Measurements from ENCODE around the gene FOXP1.

Gene FOXP1

GRCh38 chr3:71432044-71432975 is 151.2 kb downstream of the FOXP1 start:
- H3K4me1 Mint-ChIP-seq (ENCODE audit: low read depth in 2 of 2), result peaks cover 37 to 56% of the 10 kb centered on the region in 2 donors
- H3K9me3 Mint-ChIP-seq, result no peaks in the 10 kb centered on the region
- H3K36me3 Mint-ChIP-seq (ENCODE audit: insufficient read depth), result peaks cover 7% of the 10 kb centered on the region
- H3K4me3 Mint-ChIP-seq, result peak overlapping the region; percentile 61 to 77
- H3K27ac Mint-ChIP-seq, result peak overlapping the region; percentile 91 to 93
- no peaks in the 10 kb centered on the region for H3K27me3 Mint-ChIP-seq
- no peak for DNase-seq
- ATAC-seq (replicated peaks), result peak; percentile 64

GRCh38 chr3:71430941-71431552 is 152.5 kb downstream of the FOXP1 start:
- Mint-ChIP-seq H3K9me3 (no peaks in the 10 kb centered on the region), H3K36me3 (ENCODE audit: insufficient read depth) (peaks cover 7% of the 10 kb centered on the region), H3K4me1 (ENCODE audit: low read depth in 2 of 2) (peaks cover 31 to 58% of the 10 kb centered on the region in 2 donors), H3K27me3 (no peaks in the 10 kb centered on the region), H3K27ac (peak overlapping the region; percentile 53 to 93), H3K4me3 (no peak overlapping the region)
- ATAC-seq (replicated peaks), result no peak
- no peak for DNase-seq

DNA sequence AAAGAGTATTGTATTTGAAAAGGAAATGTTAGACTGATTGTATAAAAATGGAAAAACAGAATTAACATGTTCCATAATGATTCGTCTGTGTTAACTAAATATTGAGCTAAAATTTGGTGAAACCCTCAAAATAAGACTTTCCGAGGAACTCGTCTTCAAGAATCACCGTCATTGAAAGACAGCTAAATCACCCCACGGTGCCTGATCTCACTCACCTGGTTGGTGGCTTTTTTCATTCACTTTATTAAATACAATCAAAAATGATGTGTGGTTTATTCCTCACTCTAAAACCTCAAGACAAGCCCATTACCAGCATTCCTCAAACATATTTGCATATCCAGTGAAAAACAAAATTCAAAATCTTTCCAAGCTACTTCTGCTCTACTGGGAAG is 153.9 kb downstream of the FOXP1 start:
- H3K9me3 Mint-ChIP-seq, result no peaks in the 10 kb centered on the region
- no peaks in the 10 kb centered on the region for H3K27me3 Mint-ChIP-seq
- no peak overlapping the region for H3K27ac Mint-ChIP-seq
- DNase-seq (no peak), ATAC-seq (replicated peaks) (no peak)
- H3K4me3 Mint-ChIP-seq, result no peak overlapping the region
- peaks cover 9% of the 10 kb centered on the region for H3K36me3 Mint-ChIP-seq (ENCODE audit: insufficient read depth)
- H3K4me1 Mint-ChIP-seq (ENCODE audit: low read depth in 2 of 2), result peaks cover 33 to 60% of the 10 kb centered on the region in 2 donors

GRCh38 chr3:71428841-71429596 is 154.5 kb downstream of the FOXP1 start:
- Mint-ChIP-seq H3K27ac (peak overlapping the region in 1 of 2 donors; percentile 6), H3K4me3 (no peak overlapping the region), H3K9me3 (no peaks in the 10 kb centered on the region), H3K4me1 (ENCODE audit: low read depth in 2 of 2) (peaks cover 30 to 56% of the 10 kb centered on the region in 2 donors), H3K27me3 (no peaks in the 10 kb centered on the region), H3K36me3 (ENCODE audit: insufficient read depth) (peaks cover 9% of the 10 kb centered on the region)
- ATAC-seq (replicated peaks) (no peak), DNase-seq (no peak)

GRCh38 chr3:71425491-71426071 is 157.9 kb downstream of the FOXP1 start:
- H3K27me3 Mint-ChIP-seq, result no peaks in the 10 kb centered on the region
- peaks cover 18% of the 10 kb centered on the region for H3K36me3 Mint-ChIP-seq (ENCODE audit: insufficient read depth)
- DNase-seq, result no peak
- peaks cover 39 to 50% of the 10 kb centered on the region in 2 donors for H3K4me1 Mint-ChIP-seq (ENCODE audit: low read depth in 2 of 2)
- no peak overlapping the region for H3K4me3 Mint-ChIP-seq
- no peak for ATAC-seq (replicated peaks)
- no peak overlapping the region for H3K27ac Mint-ChIP-seq
- no peaks in the 10 kb centered on the region for H3K9me3 Mint-ChIP-seq

DNA sequence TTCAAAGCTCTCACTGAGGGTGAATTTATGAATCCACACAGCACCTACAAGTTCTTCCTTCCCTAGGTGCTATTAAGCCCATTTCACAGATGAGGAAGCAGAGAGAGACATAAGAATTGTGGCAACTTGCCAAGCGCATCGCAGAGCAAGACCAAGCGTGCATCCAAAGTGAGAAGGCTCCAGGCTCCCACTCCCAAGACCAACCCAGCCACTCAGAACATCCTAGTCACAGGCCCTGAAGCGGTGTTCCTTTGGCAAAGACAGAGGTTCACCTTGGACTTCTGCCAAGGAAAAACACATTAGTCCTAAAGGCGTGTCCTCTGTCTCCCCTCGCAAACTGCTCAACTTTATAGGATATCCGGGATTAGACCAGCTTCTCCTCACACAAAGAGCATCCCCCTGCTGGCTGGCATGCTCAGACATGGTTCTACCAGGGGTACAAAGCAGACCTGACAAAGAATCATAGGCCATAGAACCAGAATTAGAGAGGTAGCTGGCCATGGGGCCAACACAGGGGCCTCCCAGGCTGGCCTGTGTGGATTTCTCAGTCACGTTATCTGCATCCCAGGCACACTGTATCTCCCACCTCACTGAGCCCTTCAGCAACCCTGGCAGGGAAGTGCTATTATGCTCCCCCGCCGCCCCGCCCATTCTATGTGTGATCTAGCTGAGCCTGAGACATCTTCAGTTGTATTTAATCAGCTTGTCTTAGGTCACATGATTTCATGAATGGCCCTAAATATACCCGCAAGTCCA is 160.2 kb downstream of the FOXP1 start:
- Mint-ChIP-seq H3K27ac (peak overlapping the region; percentile 95), H3K9me3 (no peaks in the 10 kb centered on the region), H3K36me3 (ENCODE audit: insufficient read depth) (peaks cover 16% of the 10 kb centered on the region), H3K4me1 (ENCODE audit: low read depth in 2 of 2) (peaks cover 34 to 49% of the 10 kb centered on the region in 2 donors), H3K27me3 (no peaks in the 10 kb centered on the region), H3K4me3 (peak overlapping the region; percentile 72 to 76)
- no peak for DNase-seq
- no peak for ATAC-seq (replicated peaks)

DNA sequence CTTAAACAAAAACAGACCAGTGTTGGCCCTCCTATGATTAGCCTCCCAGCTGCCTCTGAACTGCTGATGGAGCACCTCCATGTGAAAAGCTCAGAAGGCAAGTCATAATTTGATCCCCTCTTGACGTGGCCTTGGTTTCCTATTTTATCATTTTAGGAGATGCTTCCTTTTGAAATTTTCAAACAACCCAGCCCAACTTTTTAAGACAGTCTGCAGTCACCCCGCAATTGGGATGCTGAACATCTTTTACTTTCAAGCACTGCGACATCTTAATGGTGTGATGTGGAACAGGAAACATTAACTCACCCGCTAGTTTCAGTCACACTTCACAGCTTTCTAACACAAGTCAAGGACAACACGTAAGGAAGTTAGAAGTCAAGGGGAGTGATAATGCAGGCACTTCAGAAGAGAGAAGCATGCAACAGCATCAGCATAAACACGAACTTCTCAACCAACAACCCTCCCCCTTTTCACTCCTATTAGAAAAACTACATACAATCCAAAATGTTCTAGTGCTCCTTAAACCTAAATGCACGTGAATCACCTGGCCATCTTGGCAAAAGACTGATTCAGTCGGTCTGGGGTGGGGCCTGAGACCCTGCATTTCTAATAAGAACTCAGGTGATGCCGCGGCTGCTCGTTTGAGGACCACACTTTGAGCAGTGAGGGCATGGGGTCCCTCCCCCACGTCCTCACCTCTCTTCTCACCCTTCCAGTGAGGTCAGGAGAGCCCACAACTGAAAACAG is 161.5 kb downstream of the FOXP1 start:
- Mint-ChIP-seq H3K4me1 (ENCODE audit: low read depth in 2 of 2) (peaks cover 31 to 43% of the 10 kb centered on the region in 2 donors), H3K4me3 (peak overlapping the region; percentile 72 to 76), H3K36me3 (ENCODE audit: insufficient read depth) (peaks cover 11% of the 10 kb centered on the region), H3K27me3 (no peaks in the 10 kb centered on the region), H3K9me3 (no peaks in the 10 kb centered on the region), H3K27ac (peak overlapping the region; percentile 95)
- DNase-seq, result peak; percentile 23 to 43 (median 42)
- ATAC-seq (replicated peaks), result peak; percentile 92

DNA sequence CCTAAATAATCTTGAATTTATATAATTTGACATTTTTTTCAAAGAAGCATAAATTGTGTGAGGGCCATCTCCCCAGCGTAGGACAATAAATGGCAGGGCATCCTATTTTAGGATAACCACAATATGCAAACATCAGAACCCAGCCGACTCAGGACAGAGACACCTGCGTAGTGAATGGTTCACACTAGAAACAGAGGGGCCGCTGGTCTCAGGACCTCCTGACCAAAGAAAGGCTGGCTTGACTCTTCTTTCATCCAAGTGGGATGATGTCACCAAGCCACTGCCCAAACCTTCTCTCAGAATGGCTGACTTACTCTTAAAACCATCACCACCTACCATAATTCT is 162.1 kb downstream of the FOXP1 start:
- ATAC-seq (replicated peaks) (no peak), DNase-seq (no peak)
- no peaks in the 10 kb centered on the region for H3K27me3 Mint-ChIP-seq
- no peaks in the 10 kb centered on the region for H3K9me3 Mint-ChIP-seq
- peak overlapping the region; percentile 72 to 76 for H3K4me3 Mint-ChIP-seq
- peaks cover 35 to 48% of the 10 kb centered on the region in 2 donors for H3K4me1 Mint-ChIP-seq (ENCODE audit: low read depth in 2 of 2)
- H3K27ac Mint-ChIP-seq, result peak overlapping the region; percentile 95
- peaks cover 11% of the 10 kb centered on the region for H3K36me3 Mint-ChIP-seq (ENCODE audit: insufficient read depth)

DNA sequence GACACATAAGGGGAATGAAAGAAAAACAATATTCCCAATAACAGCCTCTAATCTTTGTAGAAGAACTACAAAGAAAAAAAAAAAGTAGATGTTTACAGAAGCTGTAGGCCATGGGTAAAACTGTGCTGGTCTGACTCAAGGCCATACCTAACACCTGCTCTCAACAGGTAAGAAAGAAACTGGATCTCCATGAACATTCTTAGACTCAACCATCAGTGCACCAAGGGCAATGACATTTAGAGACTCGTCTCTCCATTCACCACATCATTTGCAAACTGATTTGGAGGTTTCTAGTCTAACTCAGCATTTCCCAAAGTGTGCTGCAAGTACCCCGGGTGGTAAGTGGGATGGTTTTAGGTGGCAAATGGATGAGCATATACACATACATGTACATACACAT is 164.2 kb downstream of the FOXP1 start:
- H3K9me3 Mint-ChIP-seq, result no peaks in the 10 kb centered on the region
- peaks cover 9% of the 10 kb centered on the region for H3K36me3 Mint-ChIP-seq (ENCODE audit: insufficient read depth)

DNA sequence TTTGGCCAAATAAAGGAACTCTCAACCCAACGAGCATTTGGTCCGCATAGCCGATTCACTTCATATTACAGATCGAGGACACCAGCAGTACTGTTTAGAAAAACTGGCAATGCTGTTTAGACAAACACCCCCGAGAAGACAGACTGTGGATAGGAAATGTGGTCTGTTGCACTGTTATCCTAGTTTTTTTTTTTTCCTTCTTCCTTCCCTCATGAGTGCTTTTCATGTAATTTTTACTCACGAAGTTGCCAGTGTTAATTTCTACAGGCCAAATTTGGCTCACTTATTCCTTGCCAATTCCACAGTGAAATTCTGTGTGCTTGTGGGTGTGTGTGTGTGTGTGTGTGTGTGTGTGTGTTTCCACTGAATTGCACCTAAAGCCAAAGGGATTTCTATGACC is 165.7 kb downstream of the FOXP1 start:
- DNase-seq (no peak), ATAC-seq (replicated peaks) (no peak)
- H3K9me3 Mint-ChIP-seq, result no peaks in the 10 kb centered on the region
- H3K27ac Mint-ChIP-seq, result peak overlapping the region in 1 of 2 donors; percentile 63
- peak overlapping the region in 1 of 2 donors; percentile 6 for H3K4me3 Mint-ChIP-seq
- peaks cover 9% of the 10 kb centered on the region for H3K36me3 Mint-ChIP-seq (ENCODE audit: insufficient read depth)
- peaks cover 39 to 64% of the 10 kb centered on the region in 2 donors for H3K4me1 Mint-ChIP-seq (ENCODE audit: low read depth in 2 of 2)
- H3K27me3 Mint-ChIP-seq, result no peaks in the 10 kb centered on the region

More for the DNA sequence above, 164.2 kb downstream of the FOXP1 start:
- Mint-ChIP-seq H3K4me3 (no peak overlapping the region), H3K4me1 (ENCODE audit: low read depth in 2 of 2) (peaks cover 44 to 60% of the 10 kb centered on the region in 2 donors), H3K27me3 (no peaks in the 10 kb centered on the region), H3K27ac (no peak overlapping the region)
- DNase-seq (no peak), ATAC-seq (replicated peaks) (no peak)

DNA sequence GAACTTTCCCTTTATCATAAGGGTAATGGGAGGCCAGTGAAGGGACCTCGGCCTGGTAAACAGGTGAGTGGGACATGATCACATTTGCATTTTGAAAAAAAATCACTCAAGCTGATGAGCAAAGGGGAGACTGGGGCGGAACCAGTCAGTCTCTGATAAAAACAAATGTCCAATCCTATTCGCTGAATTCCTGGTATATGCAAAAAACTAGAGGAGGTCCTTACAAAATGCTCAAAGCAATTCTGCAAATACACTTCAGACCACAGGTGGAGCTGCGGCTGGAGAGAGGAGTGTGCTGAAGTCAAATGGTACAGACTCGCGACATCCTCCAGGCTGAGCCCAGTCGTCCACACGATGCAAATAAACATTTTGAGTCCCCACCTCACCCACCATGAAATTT is 166.7 kb downstream of the FOXP1 start:
- Mint-ChIP-seq H3K27ac (peak overlapping the region in 1 of 2 donors; percentile 63), H3K36me3 (ENCODE audit: insufficient read depth) (peaks cover 3% of the 10 kb centered on the region), H3K9me3 (no peaks in the 10 kb centered on the region), H3K4me3 (peak overlapping the region in 1 of 2 donors; percentile 20), H3K4me1 (ENCODE audit: low read depth in 2 of 2) (peaks cover 31 to 55% of the 10 kb centered on the region in 2 donors), H3K27me3 (no peaks in the 10 kb centered on the region)
- DNase-seq, result no peak
- ATAC-seq (replicated peaks), result peak; percentile 6

GRCh38 chr3:71415681-71416122 is 167.8 kb downstream of the FOXP1 start:
- DNase-seq (no peak), ATAC-seq (replicated peaks) (peak; percentile 86)
- Mint-ChIP-seq H3K4me3 (peak overlapping the region; percentile 39 to 74), H3K27ac (peak overlapping the region; percentile 61 to 89), H3K9me3 (no peaks in the 10 kb centered on the region), H3K27me3 (no peaks in the 10 kb centered on the region), H3K36me3 (ENCODE audit: insufficient read depth) (no peaks in the 10 kb centered on the region), H3K4me1 (ENCODE audit: low read depth in 2 of 2) (peaks cover 25 to 48% of the 10 kb centered on the region in 2 donors)
